Mononuclear cell (primary cell): ENCODE data around the gene SWAP70. TPM values are rescaled to one million over a fixed set of nuclear protein-coding genes. Genes with fewer than 3 reads are reported as not detected.

Experiments
- H3K27me3 ChIP-seq: 2 replicates; pipeline ENCODE4 v1.6.0; 2011; ENCODE audit warnings: low read length, control low read depth; ENCODE audit not compliant: insufficient read depth
- H3K4me1 ChIP-seq: 2 replicates; pipeline ENCODE4 v1.5.1; 2011; ENCODE audit warnings: mild to moderate bottlenecking, low read length, control low read depth; ENCODE audit not compliant: insufficient read depth
- H3K4me3 ChIP-seq: 2 replicates; pipeline ENCODE4 v1.5.1; 2011; ENCODE audit warnings: mild to moderate bottlenecking, low read length, moderate library complexity
- H3K9me3 ChIP-seq: 2 replicates; pipeline ENCODE4 v1.5.1; 2011; ENCODE audit warnings: low read depth, mild to moderate bottlenecking, control low read depth, low read length
- total RNA-seq: library from RNA; depleted of rRNA; stranded (reverse); fragments of >200 nt; gene quantifications from one replicate; pipeline ENCODE4 v1.2.3, GENCODE V29; 2012

Gene SWAP70
- total RNA-seq, 1 donor = 30.3 TPM

DNA sequence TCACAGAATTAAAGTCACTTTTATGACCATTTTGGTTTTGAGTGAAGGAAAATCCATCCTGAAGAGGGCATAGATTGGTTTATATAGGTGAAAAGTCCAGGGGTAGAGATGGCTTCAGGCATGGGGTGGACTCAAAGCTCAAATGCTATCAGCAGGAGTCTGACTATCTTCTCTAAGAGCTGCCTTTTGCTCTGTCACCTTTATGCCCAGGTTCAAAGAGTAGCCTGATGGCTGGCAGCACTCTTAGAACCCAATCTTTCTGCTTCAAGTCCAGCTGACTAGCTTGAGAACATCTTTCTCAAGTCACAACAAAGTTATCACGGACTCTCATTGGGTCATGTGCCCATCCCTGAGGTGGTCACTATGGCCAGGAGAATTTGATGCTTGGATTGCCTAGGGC lies 27.2 kb upstream of the SWAP70 start:
- no peaks in the 10 kb centered on the region for H3K27me3 ChIP-seq
- no peaks in the 10 kb centered on the region for H3K9me3 ChIP-seq
- no peak overlapping the region for H3K4me3 ChIP-seq
- H3K4me1 ChIP-seq = peaks cover 50% of the 10 kb centered on the region

DNA sequence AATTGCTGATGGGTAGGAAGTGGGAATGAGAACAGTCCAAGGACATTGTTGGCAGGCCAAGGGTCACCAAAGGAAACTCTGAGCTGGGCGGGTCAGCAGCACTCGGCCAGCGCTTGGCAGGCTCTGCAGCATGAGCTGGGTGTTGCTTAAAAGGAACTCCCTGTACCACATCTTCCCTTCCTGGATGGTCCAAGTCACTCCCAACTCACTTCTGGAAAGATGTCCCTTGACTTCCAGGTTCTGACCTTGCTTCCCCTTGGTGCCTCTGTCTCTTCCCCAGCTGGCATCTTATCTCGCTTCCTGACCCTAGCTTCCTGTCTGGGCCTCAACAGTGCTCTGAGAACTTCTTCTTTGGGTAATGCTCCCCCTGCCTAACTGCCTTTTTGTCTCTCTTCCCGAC lies 24.8 kb upstream of the SWAP70 start:
- Histone ChIP-seq H3K4me3 (no peak overlapping the region), H3K27me3 (no peaks in the 10 kb centered on the region), H3K4me1 (peaks cover 58% of the 10 kb centered on the region), H3K9me3 (no peaks in the 10 kb centered on the region)

- H3K27me3 ChIP-seq = no peaks in the 10 kb centered on the region
- no peaks in the 10 kb centered on the region for H3K9me3 ChIP-seq
- H3K4me1 ChIP-seq = peaks cover 62% of the 10 kb centered on the region
- no peak overlapping the region for H3K4me3 ChIP-seq
These were observed 23.9 kb upstream of the SWAP70 start for GRCh38 chr11:9639985-9640384.

DNA sequence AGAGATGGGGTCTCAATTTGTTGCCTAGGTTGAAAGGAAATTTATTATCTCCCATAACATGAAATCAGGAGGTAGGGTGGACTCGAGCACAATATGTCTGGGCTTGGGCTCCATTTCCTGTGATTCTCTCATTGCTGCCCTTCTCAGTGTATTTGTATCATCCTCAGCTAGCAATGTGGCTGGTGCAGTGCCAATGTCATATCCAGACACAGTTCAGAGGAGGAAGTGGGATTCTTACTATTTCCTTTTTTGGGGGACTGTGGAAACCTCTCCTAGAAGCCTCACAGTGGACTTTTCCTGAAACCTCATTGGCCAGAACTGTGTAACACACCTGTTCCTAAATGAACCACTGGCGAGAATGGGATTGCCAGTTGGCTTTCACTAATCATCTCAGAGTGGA lies 21.0 kb upstream of the SWAP70 start:
- Histone ChIP-seq H3K27me3 (no peaks in the 10 kb centered on the region), H3K9me3 (no peaks in the 10 kb centered on the region), H3K4me3 (no peak overlapping the region), H3K4me1 (peaks cover 60% of the 10 kb centered on the region)

GRCh38 chr11:9643751-9644150 lies 20.1 kb upstream of the SWAP70 start:
- H3K9me3 ChIP-seq = no peaks in the 10 kb centered on the region
- H3K27me3 ChIP-seq = no peaks in the 10 kb centered on the region
- no peak overlapping the region for H3K4me3 ChIP-seq
- peaks cover 56% of the 10 kb centered on the region for H3K4me1 ChIP-seq

DNA sequence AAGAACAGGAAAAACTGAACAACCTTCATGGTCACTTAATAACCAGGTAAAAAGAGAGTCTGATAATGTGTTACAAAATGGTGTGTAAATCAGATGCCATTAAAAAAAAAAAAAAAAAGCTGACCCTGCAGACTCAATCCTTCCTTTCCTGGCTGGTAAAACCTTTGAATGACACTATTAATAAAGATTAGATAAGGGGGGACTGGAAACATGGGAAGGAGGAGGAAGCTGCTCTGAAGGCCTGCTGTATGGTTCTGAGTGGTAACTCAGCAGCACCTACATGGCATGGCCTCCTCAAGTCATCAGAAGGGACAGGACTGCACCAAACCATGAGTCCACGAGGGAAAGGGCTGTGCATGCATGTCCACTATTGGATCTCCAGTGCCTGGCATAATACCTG lies 18.0 kb upstream of the SWAP70 start:
- Histone ChIP-seq H3K4me3 (no peak overlapping the region), H3K4me1 (peaks cover 44% of the 10 kb centered on the region), H3K27me3 (no peaks in the 10 kb centered on the region), H3K9me3 (no peaks in the 10 kb centered on the region)

- no peak overlapping the region for H3K4me3 ChIP-seq
- H3K27me3 ChIP-seq = no peaks in the 10 kb centered on the region
- H3K9me3 ChIP-seq = no peaks in the 10 kb centered on the region
- peaks cover 40% of the 10 kb centered on the region for H3K4me1 ChIP-seq
These were observed 17.6 kb upstream of the SWAP70 start for GRCh38 chr11:9646324-9646723.

GRCh38 chr11:9651481-9651880 lies 12.4 kb upstream of the SWAP70 start:
- no peaks in the 10 kb centered on the region for H3K27me3 ChIP-seq
- H3K4me3 ChIP-seq = no peak overlapping the region
- peaks cover 24% of the 10 kb centered on the region for H3K4me1 ChIP-seq
- H3K9me3 ChIP-seq = no peaks in the 10 kb centered on the region

DNA sequence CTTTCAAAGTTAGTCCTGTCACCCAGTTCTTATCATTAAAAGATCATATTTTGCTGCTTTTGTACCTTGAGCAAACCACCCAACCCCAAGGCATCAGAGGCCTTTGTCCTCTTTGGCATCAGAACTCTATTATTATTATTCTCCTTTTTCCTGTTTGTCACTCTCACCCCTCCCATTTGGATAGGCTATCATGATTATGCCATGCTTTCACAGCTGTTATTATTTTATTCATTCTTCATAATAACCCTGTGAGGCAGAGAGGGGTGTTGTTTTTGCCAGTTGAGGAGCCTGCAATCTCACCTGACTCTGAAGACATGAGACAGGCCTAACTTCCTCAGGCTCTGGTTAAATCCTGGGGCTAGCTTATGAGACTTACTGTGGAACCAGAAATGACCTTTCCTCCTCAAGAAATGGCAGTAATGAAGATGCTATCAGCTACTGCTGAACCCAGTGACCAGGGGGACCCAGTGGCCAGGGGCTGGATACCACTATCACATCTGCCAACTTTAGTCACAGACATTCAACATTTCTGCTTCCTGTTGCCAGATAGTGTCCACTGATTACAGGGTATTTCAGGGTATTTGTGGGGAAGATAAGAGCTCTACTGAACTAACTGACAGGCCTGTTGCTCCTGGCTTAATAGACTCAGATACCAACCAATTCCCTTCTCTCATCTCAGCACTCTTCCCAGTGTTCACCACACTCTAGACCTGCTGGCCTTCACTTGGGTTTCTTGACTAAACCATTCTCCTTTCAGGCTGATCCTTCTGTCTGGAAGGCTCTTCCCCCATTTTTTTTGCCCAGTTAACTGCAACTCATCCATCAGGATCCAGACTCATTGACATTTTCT lies 11.8 kb upstream of the SWAP70 start:
- Histone ChIP-seq H3K4me1 (peaks cover 24% of the 10 kb centered on the region), H3K9me3 (no peaks in the 10 kb centered on the region), H3K4me3 (no peak overlapping the region), H3K27me3 (no peaks in the 10 kb centered on the region)

DNA sequence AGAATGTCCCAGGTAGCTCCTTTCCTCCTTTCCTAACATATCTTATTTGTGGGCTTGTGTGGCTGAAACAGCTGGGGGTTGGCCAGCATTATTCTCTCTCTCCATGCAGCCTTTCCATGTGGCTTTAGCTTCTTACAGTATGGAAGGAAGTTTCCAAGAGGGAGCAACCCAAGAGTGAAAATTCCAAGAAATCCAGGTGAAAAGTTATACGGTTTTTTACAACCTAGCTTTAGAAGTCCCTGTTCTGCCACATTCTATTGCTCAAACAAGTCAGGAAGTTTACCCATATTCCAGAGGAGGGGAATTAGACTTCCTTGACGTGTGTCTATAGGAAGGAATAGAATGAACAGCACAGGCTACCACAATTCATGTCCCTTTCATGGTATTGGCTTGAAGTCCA lies 10.0 kb upstream of the SWAP70 start:
- Histone ChIP-seq H3K27me3 (no peaks in the 10 kb centered on the region), H3K9me3 (no peaks in the 10 kb centered on the region), H3K4me3 (no peak overlapping the region), H3K4me1 (peaks cover 18% of the 10 kb centered on the region)

DNA sequence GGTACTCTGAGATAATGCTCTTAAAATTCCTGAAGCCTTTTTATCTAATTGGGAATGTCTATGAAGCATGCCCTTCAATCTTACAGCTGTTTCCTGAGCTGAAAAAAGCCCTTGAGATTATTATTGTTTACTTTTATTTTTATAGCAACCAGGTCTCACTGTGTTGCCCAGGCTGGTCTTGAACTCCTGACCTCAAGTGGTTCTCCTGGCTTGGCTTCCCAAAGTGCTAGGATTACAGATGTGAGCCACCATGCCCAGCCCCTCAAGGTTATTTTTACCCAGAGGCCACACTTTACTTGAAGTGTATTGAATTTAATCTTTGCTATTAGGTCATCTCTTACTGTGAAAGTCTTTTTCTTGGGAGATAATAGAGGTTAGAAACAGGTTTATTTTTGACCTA lies 7.0 kb upstream of the SWAP70 start:
- Histone ChIP-seq H3K4me1 (peaks cover 25% of the 10 kb centered on the region), H3K4me3 (no peak overlapping the region), H3K9me3 (no peaks in the 10 kb centered on the region), H3K27me3 (no peaks in the 10 kb centered on the region)

DNA sequence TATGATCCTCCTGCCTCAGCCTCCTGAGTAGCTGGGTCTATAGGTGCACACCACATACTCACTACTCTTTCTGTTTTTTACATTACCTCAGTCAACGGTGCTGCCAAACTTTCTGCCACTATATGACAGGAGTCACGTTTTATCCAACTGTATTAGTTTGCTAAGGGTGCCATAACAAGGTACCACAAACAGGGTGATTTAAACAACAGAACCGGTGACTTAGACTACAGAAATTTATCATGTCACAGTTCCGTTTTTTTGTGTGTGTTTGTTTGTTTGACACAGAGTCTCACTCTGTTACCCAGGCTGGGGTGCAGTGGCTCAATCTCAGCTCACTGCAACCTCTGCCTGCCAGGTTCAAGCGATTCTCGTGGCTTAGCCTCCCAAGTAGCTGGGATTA lies 6.3 kb upstream of the SWAP70 start:
- Histone ChIP-seq H3K4me3 (no peak overlapping the region), H3K9me3 (no peaks in the 10 kb centered on the region), H3K27me3 (no peaks in the 10 kb centered on the region), H3K4me1 (peaks cover 26% of the 10 kb centered on the region)

GRCh38 chr11:9660886-9661285 lies 3.0 kb upstream of the SWAP70 start:
- no peaks in the 10 kb centered on the region for H3K27me3 ChIP-seq
- H3K4me1 ChIP-seq = peaks cover 45% of the 10 kb centered on the region
- no peak overlapping the region for H3K4me3 ChIP-seq
- peaks cover 5% of the 10 kb centered on the region for H3K9me3 ChIP-seq

- Histone ChIP-seq H3K4me3 (no peak overlapping the region), H3K27me3 (no peaks in the 10 kb centered on the region), H3K9me3 (peaks cover 5% of the 10 kb centered on the region)
These were observed 1.6 kb upstream of the SWAP70 start for GRCh38 chr11:9662273-9662672.

DNA sequence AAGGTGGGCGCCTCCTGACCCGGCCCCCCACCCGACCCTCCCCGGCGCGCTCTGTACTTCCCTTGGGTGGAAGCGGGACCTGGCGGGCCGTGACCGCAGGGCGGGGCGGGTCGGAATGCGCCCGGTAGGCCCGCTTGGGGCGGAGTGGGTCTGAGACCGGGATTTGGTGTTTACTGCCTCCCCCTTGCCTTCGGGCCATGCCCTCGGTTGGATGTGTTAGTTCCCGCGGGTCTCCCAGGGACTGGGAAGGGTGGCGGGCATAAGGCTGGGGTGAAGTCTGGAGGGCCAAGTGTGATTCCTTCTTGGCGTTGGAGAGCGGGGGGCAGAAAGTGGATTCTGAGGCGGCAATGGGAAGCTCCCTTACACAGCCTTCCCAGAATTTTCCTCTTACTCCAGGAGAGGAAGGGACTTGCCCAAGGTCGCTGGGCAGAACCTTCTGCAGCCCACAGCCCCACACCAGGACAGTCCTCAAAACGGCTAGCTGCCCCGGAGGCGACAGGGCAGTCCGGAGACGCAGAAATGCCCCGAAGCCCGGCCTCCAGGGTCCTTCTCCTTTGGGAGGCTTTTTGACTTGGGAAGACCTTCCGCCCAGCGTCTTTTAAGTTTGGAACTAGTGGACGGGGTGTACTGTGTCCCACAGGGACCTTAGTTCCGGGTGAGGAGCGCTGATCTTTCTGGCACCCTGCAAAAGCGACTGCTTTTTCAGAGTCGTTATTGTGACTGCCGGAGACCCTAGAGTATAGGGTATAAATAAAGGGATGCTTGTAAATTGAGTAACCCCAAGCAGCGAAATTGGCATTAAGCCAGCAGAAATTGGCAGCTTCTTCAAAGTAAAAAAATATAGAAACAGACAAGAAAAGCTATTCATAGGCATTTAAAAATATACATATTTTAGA lies 647 bp downstream of the SWAP70 start:
- peaks cover 52% of the 10 kb centered on the region for H3K4me1 ChIP-seq
- peak overlapping the region; percentile 92 for H3K4me3 ChIP-seq
- peaks cover 5% of the 10 kb centered on the region for H3K9me3 ChIP-seq
- no peaks in the 10 kb centered on the region for H3K27me3 ChIP-seq

More at GRCh38 chr11:9662273-9662672, 1.6 kb upstream of the SWAP70 start:
- peaks cover 49% of the 10 kb centered on the region for H3K4me1 ChIP-seq
